Naive B cell (primary cell): ENCODE measurements around the gene ZNF326. TPM values are rescaled to one million over a fixed set of nuclear protein-coding genes. Genes with fewer than 3 reads are reported as not detected.

Source experiments
- ATAC-seq, 2 donors: fragments of 150-1000 bp; cut with Tn5 transposase; 2 replicates each; pipeline ENCODE4 v1.10.0; 2021; ENCODE audit warnings: low read depth in 2 of 2, mild to moderate bottlenecking in 2 of 2, moderate library complexity in 2 of 2
- DNase-seq: peaks from one replicate; pipeline ENCODE4 v3.0.0; 2022
- H3K27ac Mint-ChIP-seq, 6 donors: one replicate each; pipeline ENCODE4 v1.8.0; 2020 to 2022; ENCODE audit warnings: mild to moderate bottlenecking in 6 of 6, mixed read lengths in 6 of 6, moderate library complexity in 5 of 6, inconsistent platforms in 2 of 6
- H3K27me3 Mint-ChIP-seq, 3 donors: one replicate each; pipeline ENCODE4 v1.8.0; 2021 to 2022; ENCODE audit warnings: mixed read lengths in 3 of 3, mild to moderate bottlenecking in 1 of 3
- H3K36me3 Mint-ChIP-seq, 2 donors: one replicate each; pipeline ENCODE4 v1.8.0; 2020 to 2022; ENCODE audit warnings: mixed read lengths in 2 of 2, inconsistent platforms in 1 of 2, mild to moderate bottlenecking in 1 of 2
- H3K4me1 Mint-ChIP-seq, 3 donors: one replicate each; pipeline ENCODE4 v1.8.0; 2020 to 2022; ENCODE audit warnings: mixed read lengths in 3 of 3, inconsistent platforms in 1 of 3, mild to moderate bottlenecking in 1 of 3, moderate library complexity in 1 of 3
- H3K4me3 Mint-ChIP-seq, 8 donors: one replicate each; pipeline ENCODE4 v1.8.0; 2020 to 2022; ENCODE audit warnings: mild to moderate bottlenecking in 8 of 8, mixed read lengths in 8 of 8, moderate library complexity in 8 of 8, inconsistent platforms in 2 of 8
- H3K9me3 Mint-ChIP-seq, 7 donors: one replicate each; pipeline ENCODE4 v1.8.0; 2020 to 2022; ENCODE audit warnings: mixed read lengths in 7 of 7, mild to moderate bottlenecking in 5 of 7, inconsistent platforms in 2 of 7, moderate library complexity in 1 of 7
- polyA plus RNA-seq, 6 donors: library from polyadenylated mRNA; unstranded; fragments of 300-500 nt; fragmentation: Illumina TruSeq; gene quantifications; one replicate each; pipeline ENCODE4 v1.2.3, GENCODE V29; 2021; ENCODE audit warnings: low read depth in 6 of 6

ZNF326 gene, protein sequence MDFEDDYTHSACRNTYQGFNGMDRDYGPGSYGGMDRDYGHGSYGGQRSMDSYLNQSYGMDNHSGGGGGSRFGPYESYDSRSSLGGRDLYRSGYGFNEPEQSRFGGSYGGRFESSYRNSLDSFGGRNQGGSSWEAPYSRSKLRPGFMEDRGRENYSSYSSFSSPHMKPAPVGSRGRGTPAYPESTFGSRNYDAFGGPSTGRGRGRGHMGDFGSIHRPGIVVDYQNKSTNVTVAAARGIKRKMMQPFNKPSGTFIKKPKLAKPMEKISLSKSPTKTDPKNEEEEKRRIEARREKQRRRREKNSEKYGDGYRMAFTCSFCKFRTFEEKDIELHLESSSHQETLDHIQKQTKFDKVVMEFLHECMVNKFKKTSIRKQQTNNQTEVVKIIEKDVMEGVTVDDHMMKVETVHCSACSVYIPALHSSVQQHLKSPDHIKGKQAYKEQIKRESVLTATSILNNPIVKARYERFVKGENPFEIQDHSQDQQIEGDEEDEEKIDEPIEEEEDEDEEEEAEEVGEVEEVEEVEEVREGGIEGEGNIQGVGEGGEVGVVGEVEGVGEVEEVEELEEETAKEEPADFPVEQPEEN
- 10 to 100 TPM in 4 of 6 donors, 1 to 10 TPM in 2; 7.8 to 15.8 (median 12.0) TPM for polyA plus RNA-seq

DNA sequence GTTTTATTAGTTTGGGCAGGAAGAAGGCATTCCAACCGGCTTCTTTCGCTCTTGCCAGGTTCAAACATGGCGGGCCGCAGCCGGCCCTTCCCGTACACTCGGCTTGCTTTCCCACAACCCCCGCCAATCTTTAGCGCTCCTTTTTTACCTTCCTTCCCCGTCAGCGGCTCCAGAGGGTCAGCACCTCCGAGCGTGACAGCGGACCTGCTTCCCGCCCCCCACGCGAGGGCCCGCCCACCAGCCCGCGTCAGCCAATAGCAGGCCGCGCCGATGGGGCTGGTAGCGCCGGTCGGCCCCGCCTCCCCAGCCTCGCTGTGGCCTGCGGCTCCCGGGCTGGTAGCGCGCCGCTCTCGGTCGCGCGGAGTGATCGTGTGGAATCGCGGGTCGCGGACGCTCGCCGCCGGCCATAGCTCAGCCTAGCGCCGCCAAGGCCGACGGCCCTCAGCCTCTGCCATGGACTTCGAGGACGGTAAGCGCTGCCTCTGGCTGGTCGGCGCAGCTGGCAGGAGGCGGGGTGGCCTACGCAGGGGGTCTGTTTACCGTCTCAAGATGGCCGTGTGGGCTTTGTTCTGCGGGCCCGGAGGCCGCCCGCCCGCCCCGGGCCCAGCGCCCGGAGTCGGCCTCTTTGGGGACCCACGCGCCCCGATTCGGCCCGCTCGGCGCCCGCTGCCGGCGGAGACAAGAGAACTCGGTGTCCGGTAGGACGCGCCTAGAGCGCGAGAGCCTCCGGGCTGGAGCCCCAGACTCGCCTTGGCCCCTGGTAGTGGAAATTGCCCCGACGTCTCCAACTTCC, at the start of gene ZNF326:
Gene ZNF326 (plus strand): TSS at position 306 of the 793 bp plus-strand sequence. CDS start 148 bp downstream, at position 454.
- ATAC-seq (peak; percentile 93 to 95), DNase-seq (peak; percentile 94)
- peaks cover 23 to 37% (median 34%) of the 10 kb centered on the region in 3 donors for H3K4me1 Mint-ChIP-seq
- no peaks in the 10 kb centered on the region for H3K9me3 Mint-ChIP-seq
- H3K4me3 Mint-ChIP-seq: peak within 1 kb of the TSS; percentile 97 to 99 (median 98)
- no peaks in the 10 kb centered on the region for H3K27me3 Mint-ChIP-seq
- peak within 1 kb of the TSS; percentile 86 to 99 (median 96) for H3K27ac Mint-ChIP-seq
- H3K36me3 Mint-ChIP-seq: peaks cover 0 to 5% of the 10 kb centered on the region in 2 donors

DNA sequence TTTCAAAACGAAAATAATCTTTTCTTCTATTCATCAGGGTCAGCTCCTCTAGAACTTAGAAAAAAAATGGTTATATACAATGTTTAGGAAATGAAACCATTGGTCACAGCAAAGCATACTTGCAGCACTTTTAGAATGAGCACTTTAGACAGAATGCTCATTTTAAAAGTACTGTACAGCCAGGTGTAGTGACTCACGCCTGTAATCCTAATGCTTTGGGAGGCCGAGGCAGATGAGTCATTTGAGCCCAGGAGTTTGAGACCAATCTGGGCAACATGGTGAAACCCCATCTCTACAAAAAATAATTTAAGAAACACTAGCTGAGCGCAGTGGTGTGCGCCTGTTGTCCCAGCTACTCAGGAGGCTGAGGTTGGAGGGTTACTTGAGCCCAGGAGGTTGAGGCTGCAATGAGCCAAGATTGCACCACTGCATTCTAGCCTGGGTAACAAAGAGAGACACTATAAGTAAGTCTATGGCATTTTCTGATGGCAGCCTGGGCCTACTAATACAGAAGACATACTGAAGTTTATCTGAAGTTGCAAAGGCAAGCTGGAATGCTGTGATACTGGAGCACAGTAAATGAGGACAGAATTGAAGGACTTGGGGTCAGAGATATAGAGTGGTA, 48.9 kb upstream of the ZNF326 start:
- no peak overlapping the region for H3K27ac Mint-ChIP-seq

DNA sequence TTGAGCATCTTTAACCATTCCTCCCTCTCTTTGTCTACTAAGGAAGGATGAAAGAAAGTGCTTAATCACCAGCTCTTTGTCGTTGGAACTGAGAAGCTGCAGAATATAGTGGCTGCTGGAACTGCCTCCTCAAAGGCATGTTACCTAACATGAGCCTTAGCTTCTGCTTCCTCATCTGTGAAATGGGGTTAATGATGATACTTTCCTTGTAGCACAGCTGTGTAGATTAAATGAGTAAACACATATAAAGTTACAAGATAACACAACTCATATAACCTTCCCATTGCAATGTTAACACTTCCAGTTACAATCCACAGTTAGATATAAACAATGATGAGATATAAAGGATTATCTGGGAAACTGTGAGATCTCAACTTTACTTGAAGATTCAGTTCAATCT, 48.4 kb upstream of the ZNF326 start:
- H3K27me3 Mint-ChIP-seq: no peaks in the 10 kb centered on the region
- no peak for DNase-seq
- no peaks in the 10 kb centered on the region for H3K9me3 Mint-ChIP-seq
- H3K4me3 Mint-ChIP-seq: no peak overlapping the region
- no peak overlapping the region for H3K27ac Mint-ChIP-seq
- no peak for ATAC-seq
- H3K36me3 Mint-ChIP-seq: peaks cover 0 to 4% of the 10 kb centered on the region in 2 donors
- H3K4me1 Mint-ChIP-seq: no peaks in the 10 kb centered on the region

More for the DNA sequence above, 48.9 kb upstream of the ZNF326 start:
- Mint-ChIP-seq H3K9me3 (no peaks in the 10 kb centered on the region), H3K27me3 (no peaks in the 10 kb centered on the region), H3K4me3 (peak overlapping the region in 1 of 8 donors; percentile 49), H3K4me1 (peaks cover 0 to 2% (median 0%) of the 10 kb centered on the region in 3 donors), H3K36me3 (peaks cover 0 to 4% of the 10 kb centered on the region in 2 donors)
- ATAC-seq (no peak), DNase-seq (no peak)

DNA sequence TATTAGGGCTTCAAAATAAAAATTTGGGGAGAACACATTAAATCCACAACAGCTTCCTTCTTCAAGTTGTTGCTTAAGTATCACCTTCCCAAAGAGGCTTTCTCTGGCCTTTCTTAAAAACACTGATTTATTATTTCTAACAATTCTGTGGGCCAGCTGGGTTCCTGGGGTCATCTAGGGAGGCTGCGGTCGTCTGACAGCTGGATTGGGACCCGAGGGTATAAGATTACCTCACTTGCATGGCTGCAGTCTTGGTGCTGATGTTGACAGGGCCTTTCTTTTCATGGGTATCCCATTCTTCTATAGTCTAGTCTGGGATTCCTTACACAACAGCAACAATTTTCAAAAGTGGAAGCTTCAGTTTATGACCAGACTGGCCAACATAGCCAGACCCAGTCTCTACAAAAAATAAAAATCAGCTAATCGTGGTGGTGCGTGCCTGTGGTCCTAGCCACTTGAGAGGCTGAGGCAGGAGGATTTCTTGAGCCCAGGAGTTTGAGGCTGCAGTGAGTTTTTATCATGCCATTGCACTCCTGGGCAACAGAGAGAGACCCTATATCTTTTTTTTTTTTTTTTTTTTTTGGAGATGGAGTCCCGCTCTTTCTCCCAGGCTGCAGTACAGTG, 46.1 kb upstream of the ZNF326 start:
- DNase-seq: no peak
- H3K27ac Mint-ChIP-seq: no peak overlapping the region
- no peaks in the 10 kb centered on the region for H3K27me3 Mint-ChIP-seq
- H3K36me3 Mint-ChIP-seq: peaks cover 0 to 4% of the 10 kb centered on the region in 2 donors
- no peak for ATAC-seq
- no peak overlapping the region for H3K4me3 Mint-ChIP-seq
- H3K4me1 Mint-ChIP-seq: peaks cover 0 to 4% (median 0%) of the 10 kb centered on the region in 3 donors
- H3K9me3 Mint-ChIP-seq: no peaks in the 10 kb centered on the region

DNA sequence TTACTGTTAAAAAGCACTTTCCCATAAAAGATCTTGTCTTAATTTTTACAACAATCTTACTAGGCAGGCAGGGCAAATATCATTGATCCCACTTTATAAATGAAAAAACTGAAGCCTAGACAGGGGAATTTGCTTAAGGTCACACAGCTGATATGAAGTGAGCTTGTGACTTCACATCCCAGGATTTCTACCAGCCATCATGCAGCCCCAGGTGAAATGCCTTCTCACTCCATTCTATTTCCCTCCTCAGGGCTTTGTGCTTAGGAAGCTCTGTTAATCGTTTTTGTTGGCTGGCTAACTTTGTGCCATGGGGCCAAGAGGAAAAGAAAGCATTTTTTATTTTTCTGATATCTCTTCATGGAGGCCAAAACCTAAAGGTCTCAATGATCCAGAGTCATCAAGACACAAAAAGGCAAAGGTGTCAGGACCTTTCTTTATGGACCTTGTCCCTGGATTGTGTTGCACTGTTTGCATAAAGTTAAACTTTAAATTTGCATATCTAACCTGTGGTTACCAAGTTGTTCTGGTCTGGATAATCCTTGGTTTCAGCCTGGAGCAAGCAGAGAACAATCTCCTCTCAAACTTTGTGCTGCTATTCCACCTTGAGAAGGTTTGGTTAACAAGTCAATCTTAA, 44.8 kb upstream of the ZNF326 start:
- no peak for DNase-seq
- Mint-ChIP-seq H3K27me3 (no peaks in the 10 kb centered on the region), H3K27ac (no peak overlapping the region), H3K4me3 (no peak overlapping the region), H3K4me1 (peaks cover 0 to 4% (median 0%) of the 10 kb centered on the region in 3 donors), H3K9me3 (no peaks in the 10 kb centered on the region), H3K36me3 (peaks cover 0 to 4% of the 10 kb centered on the region in 2 donors)
- no peak for ATAC-seq

DNA sequence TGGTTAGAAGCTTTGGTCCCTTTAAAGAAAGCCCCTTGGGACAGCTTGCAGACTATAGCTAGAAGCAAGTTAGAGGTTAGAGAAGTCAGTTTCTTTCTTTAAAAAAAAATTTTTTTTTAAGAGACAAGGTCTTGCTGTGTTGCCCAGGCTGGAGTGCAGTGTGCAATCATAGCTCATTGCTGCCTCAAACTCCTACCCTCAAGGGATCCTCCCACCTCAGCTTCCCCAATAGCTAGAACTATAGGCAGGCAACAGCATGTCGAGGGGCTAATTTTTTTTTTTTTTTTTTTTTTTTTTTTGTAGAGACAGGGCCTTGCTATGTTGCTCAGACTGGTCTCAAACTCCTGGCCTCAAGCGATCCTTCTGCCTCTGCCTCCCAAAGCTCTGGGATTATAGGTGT, 44.2 kb upstream of the ZNF326 start:
- Mint-ChIP-seq H3K4me3 (no peak overlapping the region), H3K27me3 (no peaks in the 10 kb centered on the region), H3K27ac (no peak overlapping the region), H3K4me1 (peaks cover 0 to 4% (median 0%) of the 10 kb centered on the region in 3 donors), H3K36me3 (peaks cover 0 to 4% of the 10 kb centered on the region in 2 donors), H3K9me3 (no peaks in the 10 kb centered on the region)
- no peak for DNase-seq
- ATAC-seq: no peak

DNA sequence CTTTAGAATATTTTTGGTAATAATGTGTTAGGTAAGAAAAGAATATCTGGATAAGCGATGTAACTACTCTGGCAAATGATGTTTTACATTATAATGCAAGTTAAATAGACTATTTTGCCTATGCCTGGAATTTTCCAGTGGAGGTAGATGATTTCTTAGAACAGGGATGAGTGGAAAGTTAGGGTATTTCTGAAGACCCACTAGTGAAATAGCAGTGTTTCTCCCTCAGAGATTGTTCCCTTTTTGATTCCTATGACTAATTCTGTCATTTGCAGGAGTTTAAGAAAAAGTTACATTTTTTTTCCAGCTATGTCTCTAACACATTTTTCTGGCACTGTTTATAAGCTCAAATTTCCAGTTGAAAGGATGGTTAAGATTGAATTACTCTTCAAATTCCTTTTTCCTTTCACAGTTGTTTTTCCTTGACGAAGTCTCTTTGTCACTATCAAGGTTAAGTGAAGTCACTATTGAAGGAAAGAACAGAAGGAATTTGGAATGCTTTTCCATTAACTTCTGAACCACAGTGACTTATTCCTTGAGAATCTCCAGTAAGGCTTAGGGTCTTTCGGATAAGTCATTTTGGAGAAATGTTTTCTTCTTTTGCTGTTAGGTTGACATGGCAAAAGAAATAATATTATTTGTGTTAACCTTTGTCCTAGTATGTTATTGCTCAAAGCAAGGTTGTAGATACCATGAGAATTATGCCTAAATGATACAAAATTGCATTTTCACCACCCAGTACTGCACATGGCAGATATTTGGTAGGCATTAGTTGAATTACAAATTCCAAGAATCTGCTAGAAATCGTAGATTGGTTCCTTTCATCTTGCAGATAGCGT, 42.9 kb upstream of the ZNF326 start:
- H3K4me1 Mint-ChIP-seq: peaks cover 5 to 8% (median 6%) of the 10 kb centered on the region in 3 donors
- no peak overlapping the region for H3K27ac Mint-ChIP-seq
- no peaks in the 10 kb centered on the region for H3K27me3 Mint-ChIP-seq
- DNase-seq (no peak), ATAC-seq (no peak)
- no peak overlapping the region for H3K4me3 Mint-ChIP-seq
- peaks cover 0 to 4% of the 10 kb centered on the region in 2 donors for H3K36me3 Mint-ChIP-seq
- H3K9me3 Mint-ChIP-seq: no peaks in the 10 kb centered on the region

DNA sequence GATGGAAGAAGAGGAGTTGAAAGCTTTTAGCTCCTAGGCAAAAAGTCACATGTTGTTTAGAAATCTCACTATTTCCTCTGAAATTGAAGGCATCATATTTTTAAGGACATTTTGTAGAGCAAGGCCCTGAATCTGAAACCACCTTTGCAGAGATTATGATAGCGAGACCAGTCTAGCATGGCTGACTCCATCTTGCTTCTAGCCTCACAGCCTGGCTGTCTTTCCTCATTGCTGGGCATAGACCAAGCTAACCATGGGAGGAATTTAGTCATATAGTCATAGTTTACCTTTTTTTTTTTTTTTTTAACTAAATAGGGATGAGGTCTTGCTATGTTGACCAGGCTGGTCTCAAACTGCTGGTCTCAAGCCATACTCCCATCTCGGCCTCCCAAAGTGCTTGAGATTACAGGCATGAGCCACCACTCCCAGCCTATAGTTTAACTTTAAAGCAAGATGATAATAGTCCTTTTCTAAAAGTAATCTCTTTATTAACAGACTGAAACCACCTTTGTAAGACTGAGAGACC, 42.2 kb upstream of the ZNF326 start:
- Mint-ChIP-seq H3K4me1 (peaks cover 10 to 12% (median 11%) of the 10 kb centered on the region in 3 donors), H3K27me3 (no peaks in the 10 kb centered on the region)

DNA sequence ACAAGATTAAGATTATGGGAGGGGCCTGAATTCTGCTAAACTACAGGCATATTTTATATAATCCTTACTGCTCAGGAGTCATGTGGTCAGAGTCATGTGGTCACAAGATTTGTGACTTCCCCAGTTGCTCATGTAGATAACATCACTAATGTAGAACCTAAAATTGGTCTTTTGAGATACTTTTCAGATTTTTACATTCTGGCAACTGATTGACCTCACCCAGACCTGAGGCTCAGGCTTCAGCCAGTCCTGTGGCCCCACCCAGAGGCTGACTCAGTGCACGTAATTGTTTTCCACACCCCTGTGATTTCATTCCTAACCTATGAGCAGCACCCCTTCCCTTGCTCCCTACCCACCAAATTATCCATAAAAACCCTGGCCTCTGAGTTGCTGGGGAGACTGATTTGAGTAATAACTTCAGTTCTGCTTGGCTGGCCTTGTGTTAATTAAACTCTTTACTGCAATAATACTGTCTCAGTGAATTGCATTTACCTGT, 41.7 kb upstream of the ZNF326 start:
- Mint-ChIP-seq H3K4me3 (peak overlapping the region in 1 of 8 donors; percentile 55), H3K4me1 (peaks cover 10 to 12% (median 11%) of the 10 kb centered on the region in 3 donors), H3K27me3 (no peaks in the 10 kb centered on the region), H3K9me3 (no peaks in the 10 kb centered on the region), H3K27ac (no peak overlapping the region), H3K36me3 (peaks cover 0 to 2% of the 10 kb centered on the region in 2 donors)
- DNase-seq (peak; percentile 0), ATAC-seq (peak; percentile 37 to 47)

More for the DNA sequence above, 42.2 kb upstream of the ZNF326 start:
- no peaks in the 10 kb centered on the region for H3K9me3 Mint-ChIP-seq
- ATAC-seq: no peak
- no peak overlapping the region for H3K4me3 Mint-ChIP-seq
- no peak for DNase-seq
- H3K36me3 Mint-ChIP-seq: peaks cover 0 to 4% of the 10 kb centered on the region in 2 donors
- H3K27ac Mint-ChIP-seq: no peak overlapping the region

DNA sequence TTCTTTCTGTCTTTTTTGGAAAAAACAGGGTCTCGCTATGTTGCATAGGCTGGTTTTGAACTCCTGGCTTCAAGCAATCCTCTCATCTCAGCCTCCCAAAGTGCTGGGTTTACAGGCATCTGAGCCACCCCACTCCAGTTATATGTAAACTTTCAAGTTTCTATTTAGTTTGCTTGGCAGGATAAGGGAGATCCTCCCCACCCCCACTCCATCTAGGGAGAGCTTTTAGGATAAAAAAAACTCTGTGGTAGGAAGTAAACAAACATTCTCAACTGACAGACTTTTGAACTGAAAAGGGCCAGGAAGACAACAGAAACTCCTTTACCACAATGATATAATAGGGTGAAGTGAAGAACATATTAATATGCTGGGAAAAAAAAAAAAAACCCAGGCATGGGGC, 41.0 kb upstream of the ZNF326 start:
- DNase-seq (no peak), ATAC-seq (no peak)
- no peak overlapping the region for H3K4me3 Mint-ChIP-seq
- peaks cover 10 to 12% (median 11%) of the 10 kb centered on the region in 3 donors for H3K4me1 Mint-ChIP-seq
- H3K27ac Mint-ChIP-seq: no peak overlapping the region
- H3K27me3 Mint-ChIP-seq: no peaks in the 10 kb centered on the region
- no peaks in the 10 kb centered on the region for H3K9me3 Mint-ChIP-seq
- H3K36me3 Mint-ChIP-seq: no peaks in the 10 kb centered on the region

DNA sequence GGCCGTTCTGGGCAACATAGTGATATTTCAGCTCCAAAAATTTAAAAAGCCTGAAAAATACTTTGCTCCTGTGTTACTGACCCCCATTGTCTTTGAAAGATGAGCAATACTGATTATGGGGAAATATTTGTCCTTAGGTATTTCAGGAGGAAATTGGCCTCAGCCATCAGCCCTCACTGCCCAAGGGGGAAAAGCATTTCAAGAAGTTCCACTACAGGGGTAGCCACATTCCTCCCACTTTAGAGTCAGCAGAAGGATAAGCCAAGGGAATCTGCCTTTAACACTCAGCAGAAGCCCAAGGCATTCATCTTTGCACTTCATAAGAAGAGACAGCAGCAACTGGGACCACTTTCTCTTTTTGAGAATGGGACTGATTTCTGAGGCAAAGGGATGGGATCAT, 40.5 kb upstream of the ZNF326 start:
- peaks cover 10 to 12% (median 11%) of the 10 kb centered on the region in 3 donors for H3K4me1 Mint-ChIP-seq
- no peak for ATAC-seq
- H3K9me3 Mint-ChIP-seq: no peaks in the 10 kb centered on the region
- H3K27me3 Mint-ChIP-seq: peaks cover 0 to under 1% (median 0%) of the 10 kb centered on the region in 3 donors
- H3K4me3 Mint-ChIP-seq: peak overlapping the region in 1 of 8 donors; percentile 27
- H3K36me3 Mint-ChIP-seq: no peaks in the 10 kb centered on the region
- peak overlapping the region in 1 of 6 donors; percentile 63 for H3K27ac Mint-ChIP-seq
- no peak for DNase-seq
